Measurements from ENCODE around the gene DIP2C.

- TF ChIP-seq CTCF (conservative IDR thresholded peaks at IDR 0.05) (no peak), ZFX (IDR thresholded peaks at IDR 0.05) (no peak)
Measured at GRCh38 chr10:712089-712488, 22.6 kb upstream of the DIP2C start.
